ENCODE results near the gene HOXC13. TPM values are rescaled to one million over a fixed set of nuclear protein-coding genes. Genes with fewer than 3 reads are reported as not detected.

HOXC13 gene
- total RNA-seq, 2 donors from 2014 or later: not detected

DNA sequence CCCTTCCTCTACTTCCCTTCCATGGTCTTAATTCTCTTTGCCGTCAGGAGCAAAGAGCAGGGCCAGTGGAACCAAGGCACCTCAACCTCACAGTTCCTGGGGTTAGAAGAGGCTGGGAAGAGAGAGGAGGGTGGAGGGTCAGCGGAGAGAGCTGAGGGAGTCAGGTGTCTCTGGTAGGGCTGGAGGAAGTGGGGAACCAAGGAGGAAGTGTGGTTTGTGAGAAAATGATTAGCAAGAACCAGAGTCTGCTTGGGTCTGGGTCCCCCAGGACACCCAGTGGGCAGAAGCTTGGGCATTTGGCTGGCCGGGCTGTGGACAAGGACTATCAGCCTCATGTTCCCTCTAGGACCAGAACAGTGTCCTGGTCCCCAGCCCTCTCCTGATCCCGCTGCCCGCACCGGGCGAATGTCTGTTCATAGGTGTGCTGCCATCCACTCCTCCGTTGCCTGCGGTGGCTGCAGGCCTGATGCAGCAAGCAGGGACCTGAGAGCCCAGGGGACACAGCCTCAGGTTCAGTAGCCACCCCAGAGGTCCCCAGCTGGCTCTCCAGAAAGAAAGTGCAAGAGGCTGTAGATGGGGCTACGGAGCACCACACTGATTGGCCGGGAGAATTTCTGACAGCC, 18.4 kb downstream of the HOXC13 start:
- Histone ChIP-seq H3K27me3 (ENCODE audit: control insufficient read depth, insufficient read depth, low read length, poor library complexity, severe bottlenecking) (peaks cover 100% of the 10 kb centered on the region), H3K9ac (ENCODE audit: extremely low read depth, low read length, poor library complexity, severe bottlenecking) (no peak overlapping the region), H3K4me3 (ENCODE audit: low read length) (no peak overlapping the region), H3K36me3 (ENCODE audit: control insufficient read depth, insufficient read depth, low read length) (no peaks in the 10 kb centered on the region), H3K27ac (ENCODE audit: low read depth, low read length) (no peak overlapping the region), H3K9me3 (ENCODE audit: control insufficient read depth, low read length) (peaks cover 23% of the 10 kb centered on the region), H3K4me1 (ENCODE audit: control insufficient read depth, insufficient read depth, low read length) (no peaks in the 10 kb centered on the region)
- H3K36me3 Mint-ChIP-seq (ENCODE audit: low read depth): no peaks in the 10 kb centered on the region
- peaks cover 99% of the 10 kb centered on the region for H3K27me3 Mint-ChIP-seq (ENCODE audit: insufficient read depth)
- H3K9me3 Mint-ChIP-seq: no peaks in the 10 kb centered on the region
- TF ChIP-seq, protein P1, sequence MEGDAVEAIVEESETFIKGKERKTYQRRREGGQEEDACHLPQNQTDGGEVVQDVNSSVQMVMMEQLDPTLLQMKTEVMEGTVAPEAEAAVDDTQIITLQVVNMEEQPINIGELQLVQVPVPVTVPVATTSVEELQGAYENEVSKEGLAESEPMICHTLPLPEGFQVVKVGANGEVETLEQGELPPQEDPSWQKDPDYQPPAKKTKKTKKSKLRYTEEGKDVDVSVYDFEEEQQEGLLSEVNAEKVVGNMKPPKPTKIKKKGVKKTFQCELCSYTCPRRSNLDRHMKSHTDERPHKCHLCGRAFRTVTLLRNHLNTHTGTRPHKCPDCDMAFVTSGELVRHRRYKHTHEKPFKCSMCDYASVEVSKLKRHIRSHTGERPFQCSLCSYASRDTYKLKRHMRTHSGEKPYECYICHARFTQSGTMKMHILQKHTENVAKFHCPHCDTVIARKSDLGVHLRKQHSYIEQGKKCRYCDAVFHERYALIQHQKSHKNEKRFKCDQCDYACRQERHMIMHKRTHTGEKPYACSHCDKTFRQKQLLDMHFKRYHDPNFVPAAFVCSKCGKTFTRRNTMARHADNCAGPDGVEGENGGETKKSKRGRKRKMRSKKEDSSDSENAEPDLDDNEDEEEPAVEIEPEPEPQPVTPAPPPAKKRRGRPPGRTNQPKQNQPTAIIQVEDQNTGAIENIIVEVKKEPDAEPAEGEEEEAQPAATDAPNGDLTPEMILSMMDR (conservative IDR thresholded peaks at IDR 0.05): no peak
- H3K4me3 Mint-ChIP-seq: no peak overlapping the region
- no peak for DNase-seq
- WGBS, 2 experiments (ENCODE audit: insufficient coverage in 1 of 2, insufficient read length in 1 of 2): 34 to 40% methylated on average over 4 to 11 of the region's 11 CpGs
- H3K27ac Mint-ChIP-seq: no peak overlapping the region
- no peaks in the 10 kb centered on the region for H3K4me1 Mint-ChIP-seq

DNA sequence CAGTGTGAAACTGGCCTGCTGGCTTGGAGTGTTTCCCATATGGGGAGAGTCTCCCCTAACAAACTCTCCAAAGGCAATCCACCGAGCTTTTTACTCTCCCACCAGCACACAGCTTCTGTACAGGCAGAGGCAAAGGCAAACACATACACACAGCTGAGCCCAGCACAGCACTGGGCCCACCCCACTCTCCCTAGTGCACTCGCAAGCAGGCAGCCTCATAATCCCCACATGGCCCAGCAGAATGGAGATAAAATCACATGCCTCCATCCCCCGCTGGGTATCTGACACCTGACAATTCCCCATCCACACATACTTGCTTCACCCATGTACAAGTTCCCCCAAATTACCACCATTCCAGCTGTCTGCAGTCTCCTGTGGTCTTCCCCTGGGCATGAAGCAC, 19.5 kb downstream of the HOXC13 start:
- Histone ChIP-seq H3K36me3 (ENCODE audit: control insufficient read depth, insufficient read depth, low read length) (no peaks in the 10 kb centered on the region), H3K27me3 (ENCODE audit: control insufficient read depth, insufficient read depth, low read length, poor library complexity, severe bottlenecking) (peaks cover 100% of the 10 kb centered on the region), H3K9ac (ENCODE audit: extremely low read depth, low read length, poor library complexity, severe bottlenecking) (no peak overlapping the region), H3K9me3 (ENCODE audit: control insufficient read depth, low read length) (peaks cover 16% of the 10 kb centered on the region), H3K4me1 (ENCODE audit: control insufficient read depth, insufficient read depth, low read length) (no peaks in the 10 kb centered on the region), H3K4me3 (ENCODE audit: low read length) (no peak overlapping the region), H3K27ac (ENCODE audit: low read depth, low read length) (no peak overlapping the region)
- no peaks in the 10 kb centered on the region for H3K36me3 Mint-ChIP-seq (ENCODE audit: low read depth)
- no peaks in the 10 kb centered on the region for H3K9me3 Mint-ChIP-seq
- 7 to 34% methylated on average over 2 to 3 of the region's 3 CpGs for WGBS, 2 experiments (ENCODE audit: insufficient coverage in 1 of 2, insufficient read length in 1 of 2)
- H3K27me3 Mint-ChIP-seq (ENCODE audit: insufficient read depth): peaks cover 99% of the 10 kb centered on the region
- DNase-seq: no peak
- H3K27ac Mint-ChIP-seq: no peak overlapping the region
- H3K4me3 Mint-ChIP-seq: no peak overlapping the region
- H3K4me1 Mint-ChIP-seq: no peaks in the 10 kb centered on the region
- TF ChIP-seq, protein P1 (conservative IDR thresholded peaks at IDR 0.05): no peak

DNA sequence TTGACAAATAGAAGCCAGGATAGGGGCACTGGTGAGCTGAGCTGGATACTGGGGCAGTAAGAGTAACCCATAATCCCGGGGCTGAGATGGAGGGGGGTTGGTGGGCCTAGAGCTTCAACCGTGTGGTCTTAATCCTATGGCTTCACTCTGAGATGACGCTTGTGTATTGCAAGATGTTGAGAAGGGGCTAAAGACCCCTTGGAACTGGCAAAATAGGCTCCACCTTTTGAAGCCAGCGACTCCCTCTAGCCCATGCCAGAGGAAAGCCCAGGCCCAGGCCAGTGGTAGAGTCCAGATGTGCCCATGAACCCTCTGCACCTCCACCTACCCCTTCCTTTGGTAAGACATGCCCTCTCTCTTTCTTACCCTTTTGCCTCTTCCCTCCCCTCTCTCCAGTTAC, 20.7 kb downstream of the HOXC13 start:
- Mint-ChIP-seq H3K4me3 (no peak overlapping the region), H3K36me3 (ENCODE audit: low read depth) (no peaks in the 10 kb centered on the region), H3K27me3 (ENCODE audit: insufficient read depth) (peaks cover 99% of the 10 kb centered on the region), H3K9me3 (no peaks in the 10 kb centered on the region), H3K4me1 (no peaks in the 10 kb centered on the region), H3K27ac (no peak overlapping the region)
- Histone ChIP-seq H3K4me3 (ENCODE audit: low read length) (no peak overlapping the region), H3K27me3 (ENCODE audit: control insufficient read depth, insufficient read depth, low read length, poor library complexity, severe bottlenecking) (peaks cover 100% of the 10 kb centered on the region), H3K36me3 (ENCODE audit: control insufficient read depth, insufficient read depth, low read length) (no peaks in the 10 kb centered on the region), H3K9me3 (ENCODE audit: control insufficient read depth, low read length) (peaks cover 10% of the 10 kb centered on the region), H3K4me1 (ENCODE audit: control insufficient read depth, insufficient read depth, low read length) (no peaks in the 10 kb centered on the region), H3K27ac (ENCODE audit: low read depth, low read length) (no peak overlapping the region), H3K9ac (ENCODE audit: extremely low read depth, low read length, poor library complexity, severe bottlenecking) (no peak overlapping the region)
- TF ChIP-seq, protein P1 (conservative IDR thresholded peaks at IDR 0.05): no peak
- DNase-seq: no peak
- WGBS, 2 experiments (ENCODE audit: insufficient coverage in 1 of 2, insufficient read length in 1 of 2): 31 to 32% methylated on average over 2 to 4 of the region's 4 CpGs

Measured in endodermal cell (in vitro differentiated cells).